GM12872 (cell line): ENCODE results near the gene SLMAP.

Source experiments
- TF ChIP-seq, protein P1 (sequence below): IDR thresholded peaks from 3 replicates; pipeline ENCODE4 v1.5.1; 2011; ENCODE audit warnings: low read depth, mild to moderate bottlenecking, low read length, moderate library complexity; ENCODE audit not compliant: insufficient read depth

Gene SLMAP

GRCh38 chr3:57977818-57978235, 221.7 kb downstream of the SLMAP start:
- TF ChIP-seq, protein P1, sequence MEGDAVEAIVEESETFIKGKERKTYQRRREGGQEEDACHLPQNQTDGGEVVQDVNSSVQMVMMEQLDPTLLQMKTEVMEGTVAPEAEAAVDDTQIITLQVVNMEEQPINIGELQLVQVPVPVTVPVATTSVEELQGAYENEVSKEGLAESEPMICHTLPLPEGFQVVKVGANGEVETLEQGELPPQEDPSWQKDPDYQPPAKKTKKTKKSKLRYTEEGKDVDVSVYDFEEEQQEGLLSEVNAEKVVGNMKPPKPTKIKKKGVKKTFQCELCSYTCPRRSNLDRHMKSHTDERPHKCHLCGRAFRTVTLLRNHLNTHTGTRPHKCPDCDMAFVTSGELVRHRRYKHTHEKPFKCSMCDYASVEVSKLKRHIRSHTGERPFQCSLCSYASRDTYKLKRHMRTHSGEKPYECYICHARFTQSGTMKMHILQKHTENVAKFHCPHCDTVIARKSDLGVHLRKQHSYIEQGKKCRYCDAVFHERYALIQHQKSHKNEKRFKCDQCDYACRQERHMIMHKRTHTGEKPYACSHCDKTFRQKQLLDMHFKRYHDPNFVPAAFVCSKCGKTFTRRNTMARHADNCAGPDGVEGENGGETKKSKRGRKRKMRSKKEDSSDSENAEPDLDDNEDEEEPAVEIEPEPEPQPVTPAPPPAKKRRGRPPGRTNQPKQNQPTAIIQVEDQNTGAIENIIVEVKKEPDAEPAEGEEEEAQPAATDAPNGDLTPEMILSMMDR, result no peak

DNA sequence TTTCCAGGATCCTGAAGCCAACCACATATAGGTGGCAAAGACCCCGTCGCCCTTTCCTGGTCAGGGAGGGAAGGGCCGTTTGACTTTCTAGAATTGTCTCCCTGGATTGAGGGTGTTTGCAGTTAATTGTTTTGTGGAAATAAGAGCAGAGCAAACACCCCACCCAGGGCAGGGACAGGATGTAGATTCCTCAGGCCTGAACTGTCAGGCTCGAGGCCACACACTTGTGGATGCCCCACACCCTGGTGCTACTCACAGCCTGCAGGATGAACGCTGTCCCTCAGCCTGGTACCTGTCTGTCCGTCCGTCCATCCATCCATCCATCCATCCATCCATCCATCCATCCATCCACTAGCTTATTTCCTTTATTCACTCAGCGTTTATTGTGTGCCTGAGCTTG, 222.2 kb downstream of the SLMAP start:
- TF ChIP-seq, protein P1, result no peak
